Measurements from ENCODE around the gene PGLYRP3.

PGLYRP3 gene

GRCh38 chr1:153353226-153353947, 40.6 kb upstream of the PGLYRP3 start:
- Histone ChIP-seq H3K27ac (ENCODE audit: low read depth, low read length, poor library complexity, severe bottlenecking) (no peak overlapping the region), H3K9me3 (ENCODE audit: low read length) (no peaks in the 10 kb centered on the region), H3K4me1 (ENCODE audit: insufficient read depth, low read length, severe bottlenecking) (no peaks in the 10 kb centered on the region), H3K9ac (ENCODE audit: low read length) (no peak overlapping the region), H3F3A (ENCODE audit: insufficient read depth, low read length) (no peaks in the 10 kb centered on the region), H3K9me2 (ENCODE audit: low read depth, low read length) (no peaks in the 10 kb centered on the region), H4K20me1 (ENCODE audit: insufficient read depth, low read length) (no peaks in the 10 kb centered on the region), H3K36me3 (ENCODE audit: insufficient read depth, low read length) (no peaks in the 10 kb centered on the region), H3K4me3 (ENCODE audit: low read depth, low read length, poor library complexity, severe bottlenecking) (no peak overlapping the region), H3K27me3 (ENCODE audit: insufficient read depth, low read length) (no peaks in the 10 kb centered on the region), H2AFZ (ENCODE audit: low read length) (no peak overlapping the region), H3K79me2 (ENCODE audit: insufficient read depth, low read length) (no peaks in the 10 kb centered on the region), H3K4me2 (ENCODE audit: low read length) (no peak overlapping the region)
- TF ChIP-seq EZH2 (IDR thresholded peaks at IDR 0.05; ENCODE audit: borderline replicate concordance, low read length) (no peak), CTCF (IDR thresholded peaks at IDR 0.05; ENCODE audit: low read length) (peak; percentile 32; the same call in 1 of the 2 replicates)

DNA sequence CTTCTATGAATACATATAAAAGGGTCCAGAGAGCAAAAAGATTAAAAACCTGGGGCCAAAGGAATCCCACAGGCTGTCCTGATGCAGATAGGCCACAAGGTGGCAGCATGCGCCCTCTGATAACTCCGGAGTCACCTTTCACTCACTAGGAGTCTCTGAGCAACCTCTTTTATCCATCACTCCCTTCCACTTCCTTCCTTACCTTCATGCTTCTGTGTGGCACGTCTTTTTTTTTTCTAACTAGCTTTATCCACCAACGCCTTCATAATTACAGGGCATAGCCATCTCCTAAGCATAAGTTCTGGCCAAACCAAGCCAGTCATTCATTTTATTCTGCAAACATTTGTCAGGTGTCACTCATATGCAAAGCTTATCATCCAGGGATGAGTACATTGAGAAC, 39.8 kb upstream of the PGLYRP3 start:
- Histone ChIP-seq H4K20me1 (ENCODE audit: insufficient read depth, low read length) (no peaks in the 10 kb centered on the region), H3K4me3 (ENCODE audit: low read depth, low read length, poor library complexity, severe bottlenecking) (no peak overlapping the region), H3K9me2 (ENCODE audit: low read depth, low read length) (no peaks in the 10 kb centered on the region), H3K79me2 (ENCODE audit: insufficient read depth, low read length) (no peaks in the 10 kb centered on the region), H3K4me2 (ENCODE audit: low read length) (no peak overlapping the region), H3K27ac (ENCODE audit: low read depth, low read length, poor library complexity, severe bottlenecking) (no peak overlapping the region), H3K9me3 (ENCODE audit: low read length) (no peaks in the 10 kb centered on the region), H2AFZ (ENCODE audit: low read length) (no peak overlapping the region), H3K36me3 (ENCODE audit: insufficient read depth, low read length) (no peaks in the 10 kb centered on the region), H3K4me1 (ENCODE audit: insufficient read depth, low read length, severe bottlenecking) (no peaks in the 10 kb centered on the region), H3F3A (ENCODE audit: insufficient read depth, low read length) (no peaks in the 10 kb centered on the region), H3K27me3 (ENCODE audit: insufficient read depth, low read length) (no peaks in the 10 kb centered on the region), H3K9ac (ENCODE audit: low read length) (no peak overlapping the region)
- no peak for TF ChIP-seq EZH2 (IDR thresholded peaks at IDR 0.05; ENCODE audit: borderline replicate concordance, low read length)
- peak; percentile 82 for TF ChIP-seq CTCF (IDR thresholded peaks at IDR 0.05; ENCODE audit: low read length)

- Histone ChIP-seq H3K79me2 (ENCODE audit: insufficient read depth, low read length) (no peaks in the 10 kb centered on the region), H3K4me2 (ENCODE audit: low read length) (no peak overlapping the region), H4K20me1 (ENCODE audit: insufficient read depth, low read length) (no peaks in the 10 kb centered on the region), H3K27ac (ENCODE audit: low read depth, low read length, poor library complexity, severe bottlenecking) (no peak overlapping the region), H3K9me2 (ENCODE audit: low read depth, low read length) (no peaks in the 10 kb centered on the region), H3K4me3 (ENCODE audit: low read depth, low read length, poor library complexity, severe bottlenecking) (no peak overlapping the region), H3K36me3 (ENCODE audit: insufficient read depth, low read length) (no peaks in the 10 kb centered on the region), H3K9me3 (ENCODE audit: low read length) (no peaks in the 10 kb centered on the region), H3K4me1 (ENCODE audit: insufficient read depth, low read length, severe bottlenecking) (no peaks in the 10 kb centered on the region), H3K27me3 (ENCODE audit: insufficient read depth, low read length) (no peaks in the 10 kb centered on the region), H3K9ac (ENCODE audit: low read length) (no peak overlapping the region), H2AFZ (ENCODE audit: low read length) (no peak overlapping the region), H3F3A (ENCODE audit: insufficient read depth, low read length) (no peaks in the 10 kb centered on the region)
- TF ChIP-seq CTCF (IDR thresholded peaks at IDR 0.05; ENCODE audit: low read length) (no peak), EZH2 (IDR thresholded peaks at IDR 0.05; ENCODE audit: borderline replicate concordance, low read length) (no peak)
Observed at GRCh38 chr1:153350321-153350957, 37.7 kb upstream of the PGLYRP3 start.

Measured in OCI-LY1 (cell line).